ENCODE data around the gene GNA14. TPM values are rescaled to one million over a fixed set of nuclear protein-coding genes. Genes with fewer than 3 reads are reported as not detected.

GNA14 gene
- total and polyA plus RNA-seq, 2 donors (not counting 3 experiments of a cell fraction or from before 2014, with no cell fraction given) = 2.1 to 3.3 TPM

DNA sequence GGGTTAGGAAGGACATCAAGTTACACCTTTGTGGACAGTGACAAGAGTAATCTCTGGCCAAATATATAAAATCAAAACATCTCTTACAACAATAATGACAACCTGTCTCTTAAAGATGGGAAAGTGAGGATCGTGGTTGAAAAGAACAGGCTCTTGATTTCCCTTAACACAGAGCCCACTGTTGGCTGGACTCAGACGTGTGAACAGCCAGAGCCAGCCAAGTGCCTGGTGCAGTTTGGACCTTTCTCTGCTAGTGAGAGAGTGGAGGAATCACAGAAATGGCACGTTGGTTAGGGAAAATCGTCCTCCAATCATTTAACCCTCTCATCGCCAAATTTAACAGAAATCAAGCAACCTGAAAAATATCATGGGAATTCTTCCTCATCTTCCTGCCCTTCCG, 131.3 kb downstream of the GNA14 start:
- intact Hi-C loops (cut with micrococcal nuclease) (loop anchor here (5.0 to 10.0 kb wide), 3 partner anchors 46 to 718 kb away; partner anchors contain the start of gene CEP78), dilution Hi-C loops (cut with MboI; ENCODE audit: extremely low pct_ligation_motif_present, low sequenced_read_pairs) (no loop called here)
- Histone ChIP-seq H3K36me3 (ENCODE audit: control insufficient read depth in 2 of 2, extremely low read depth in 1 of 2, insufficient read depth in 2 of 2, low read length in 2 of 2) (no peaks in the 10 kb centered on the region), H3K4me3 (replicated peaks in 1 of 3; ENCODE audit: insufficient read depth in 1 of 3, low read depth in 1 of 3, low read length in 3 of 3) (no peak overlapping the region), H3K4me1 (ENCODE audit: control insufficient read depth, extremely low read depth, insufficient read depth, low read length) (peaks cover 31% of the 10 kb centered on the region), H3K9me3 (replicated peaks; ENCODE audit: control insufficient read depth, insufficient read depth, low read length) (no peaks in the 10 kb centered on the region), H3K9ac (replicated peaks; ENCODE audit: extremely low read depth, insufficient read depth, low read length) (no peak overlapping the region), H3K79me2 (ENCODE audit: control insufficient read depth, insufficient read depth, low read length) (no peaks in the 10 kb centered on the region), H3K27ac (ENCODE audit: insufficient read depth, low read depth, low read length) (no peak overlapping the region), H3K27me3 (ENCODE audit: control insufficient read depth in 2 of 2, insufficient read depth in 2 of 2, low read length in 2 of 2) (no peaks in the 10 kb centered on the region), H4K20me1 (replicated peaks; ENCODE audit: control insufficient read depth, extremely low read depth, insufficient read depth, low read length) (no peaks in the 10 kb centered on the region), H3K9me1 (replicated peaks; ENCODE audit: control insufficient read depth, extremely low read depth, insufficient read depth, low read length) (no peaks in the 10 kb centered on the region), H2AFZ (ENCODE audit: low read depth, low read length) (no peak overlapping the region), H3K4me2 (ENCODE audit: insufficient read depth, low read length) (no peak overlapping the region)
- DNase-seq (ENCODE audit: low read depth, low spot score) (no peak), FAIRE-seq (no peak)
- POLR2A ChIA-PET = no interaction called here
- CTCF ChIA-PET = interaction anchor here (0.6 to 2.8 kb wide), 2 partner anchors 28 to 234 kb away, joined by 3 to 24 read pairs; no protein-coding TSS in a partner anchor
- no TSS peak for BruUV-seq (replicated peaks)
- TF ChIP-seq GATA2 (IDR thresholded peaks at IDR 0.05; ENCODE audit: insufficient read depth, insufficient read length, low read depth, low read length) = no peak
- TF ChIP-seq MAX (IDR thresholded peaks at IDR 0.05; ENCODE audit: insufficient read depth, insufficient read length) = no peak
- no peak for TF ChIP-seq POLR2A (IDR thresholded peaks at IDR 0.05; ENCODE audit: low read depth, low read length)

DNA sequence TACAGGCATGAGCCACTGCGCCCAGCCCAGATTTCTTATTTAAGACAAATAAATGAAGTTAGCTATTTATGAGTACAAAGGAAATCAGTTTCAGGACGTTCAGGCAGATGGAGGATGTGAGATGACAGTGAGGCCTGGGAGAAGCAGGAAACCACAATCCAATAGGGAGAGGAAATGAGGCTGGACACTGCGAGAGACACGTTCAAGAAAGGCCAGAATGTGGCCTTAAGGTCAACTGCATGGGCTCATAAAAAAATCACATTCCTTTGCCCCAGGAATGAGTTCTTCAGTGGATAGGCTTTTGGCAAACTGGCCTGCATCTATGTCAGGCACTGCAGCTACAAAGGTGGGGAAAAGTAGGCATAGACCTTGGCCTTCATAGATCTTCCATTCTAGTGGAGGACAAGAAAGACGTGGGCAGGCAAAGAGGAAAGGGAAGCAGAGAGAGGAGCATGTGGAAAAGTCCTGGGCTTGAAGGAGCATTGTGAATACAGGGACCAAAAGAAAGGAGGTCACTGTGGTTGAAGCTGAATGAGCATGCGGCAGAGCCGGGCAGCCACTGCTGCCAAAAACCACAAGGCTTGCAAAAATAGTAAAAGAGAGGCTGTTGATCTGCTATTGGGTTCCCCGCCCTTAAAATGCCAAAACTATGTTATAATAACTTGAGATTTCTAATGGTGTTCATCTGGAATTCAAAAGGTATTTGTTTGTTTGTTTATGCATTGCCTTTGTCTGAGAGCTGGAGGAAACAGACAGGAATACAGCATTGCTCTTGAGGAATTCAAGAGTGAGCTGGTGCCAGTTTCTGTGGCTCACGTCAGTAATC, 133.0 kb downstream of the GNA14 start:
- dilution Hi-C loops (cut with MboI; ENCODE audit: extremely low pct_ligation_motif_present, low sequenced_read_pairs) (no loop called here), intact Hi-C loops (cut with micrococcal nuclease) (loop anchor here (1.0 to 10.0 kb wide), 11 partner anchors 47 to 720 kb away; partner anchors contain the start of gene CEP78)
- BruUV-seq (replicated peaks) = no TSS peak
- TF ChIP-seq POLR2A (IDR thresholded peaks at IDR 0.05; ENCODE audit: low read depth, low read length) = peak; percentile 57
- no peak for TF ChIP-seq EZH2 (IDR thresholded peaks at IDR 0.05; ENCODE audit: borderline replicate concordance, low read depth, low read length, severe bottlenecking)
- TF ChIP-seq GATA2 (IDR thresholded peaks at IDR 0.05; ENCODE audit: insufficient read depth, insufficient read length, low read depth, low read length) = peak; percentile 90
- TF ChIP-seq CTCF (IDR thresholded peaks at IDR 0.05; ENCODE audit: extremely low read depth in 1 of 2, insufficient read depth in 1 of 2, low read depth in 1 of 2, low read length in 2 of 2) = no peak
- peak; percentile 97 for TF ChIP-seq POLR2AphosphoS5 (IDR thresholded peaks at IDR 0.05; ENCODE audit: insufficient read depth, low read depth, low read length)
- TF ChIP-seq FOS (IDR thresholded peaks at IDR 0.05; ENCODE audit: borderline replicate concordance, insufficient read depth, low read length) = peak; percentile 60
- TF ChIP-seq MAX (IDR thresholded peaks at IDR 0.05; ENCODE audit: insufficient read depth, insufficient read length) = no peak
- peak; percentile 53 for TF ChIP-seq JUN (IDR thresholded peaks at IDR 0.05; ENCODE audit: borderline replicate concordance, insufficient read depth, insufficient read length, low read depth)
- TF ChIP-seq MYC (IDR thresholded peaks at IDR 0.05; ENCODE audit: low read depth, low read length) = peak; percentile 82
- Histone ChIP-seq H4K20me1 (replicated peaks; ENCODE audit: control insufficient read depth, extremely low read depth, insufficient read depth, low read length) (no peaks in the 10 kb centered on the region), H3K27ac (ENCODE audit: insufficient read depth, low read depth, low read length) (peak overlapping the region; percentile 82), H3K4me3 (replicated peaks in 1 of 3; ENCODE audit: insufficient read depth in 1 of 3, low read depth in 1 of 3, low read length in 3 of 3) (no peak overlapping the region), H3K4me1 (ENCODE audit: control insufficient read depth, extremely low read depth, insufficient read depth, low read length) (peaks cover 31% of the 10 kb centered on the region), H3K79me2 (ENCODE audit: control insufficient read depth, insufficient read depth, low read length) (no peaks in the 10 kb centered on the region), H2AFZ (ENCODE audit: low read depth, low read length) (no peak overlapping the region), H3K9me1 (replicated peaks; ENCODE audit: control insufficient read depth, extremely low read depth, insufficient read depth, low read length) (no peaks in the 10 kb centered on the region), H3K36me3 (ENCODE audit: control insufficient read depth in 2 of 2, extremely low read depth in 1 of 2, insufficient read depth in 2 of 2, low read length in 2 of 2) (no peaks in the 10 kb centered on the region), H3K27me3 (ENCODE audit: control insufficient read depth in 2 of 2, insufficient read depth in 2 of 2, low read length in 2 of 2) (no peaks in the 10 kb centered on the region), H3K4me2 (ENCODE audit: insufficient read depth, low read length) (peak overlapping the region; percentile 36), H3K9ac (replicated peaks; ENCODE audit: extremely low read depth, insufficient read depth, low read length) (peak overlapping the region; percentile 59), H3K9me3 (replicated peaks; ENCODE audit: control insufficient read depth, insufficient read depth, low read length) (no peaks in the 10 kb centered on the region)
- ChIA-PET POLR2A (interaction anchor here (0.5 to 1.7 kb wide), 2 partner anchors 204 to 236 kb away, joined by 4 to 6 read pairs; no protein-coding TSS in a partner anchor), CTCF (interaction anchor here (0.7 to 2.8 kb wide), 13 partner anchors 14 to 520 kb away, joined by 3 to 24 read pairs (median 4); partner anchors contain the start of gene GNA14)
- FAIRE-seq (peak; percentile 93), DNase-seq (ENCODE audit: low read depth, low spot score) (peak; percentile 94)
